ENCODE results near the gene CACNA2D1. TPM values are rescaled to one million over a fixed set of nuclear protein-coding genes. Genes with fewer than 3 reads are reported as not detected.

Gene CACNA2D1
- total RNA-seq, 1 donor: 63.5 TPM

GRCh38 chr7:82230811-82231581 lies 212.6 kb downstream of the CACNA2D1 start:
- DNase-seq (ENCODE audit: low read depth): no peak
- TF ChIP-seq, protein P1, sequence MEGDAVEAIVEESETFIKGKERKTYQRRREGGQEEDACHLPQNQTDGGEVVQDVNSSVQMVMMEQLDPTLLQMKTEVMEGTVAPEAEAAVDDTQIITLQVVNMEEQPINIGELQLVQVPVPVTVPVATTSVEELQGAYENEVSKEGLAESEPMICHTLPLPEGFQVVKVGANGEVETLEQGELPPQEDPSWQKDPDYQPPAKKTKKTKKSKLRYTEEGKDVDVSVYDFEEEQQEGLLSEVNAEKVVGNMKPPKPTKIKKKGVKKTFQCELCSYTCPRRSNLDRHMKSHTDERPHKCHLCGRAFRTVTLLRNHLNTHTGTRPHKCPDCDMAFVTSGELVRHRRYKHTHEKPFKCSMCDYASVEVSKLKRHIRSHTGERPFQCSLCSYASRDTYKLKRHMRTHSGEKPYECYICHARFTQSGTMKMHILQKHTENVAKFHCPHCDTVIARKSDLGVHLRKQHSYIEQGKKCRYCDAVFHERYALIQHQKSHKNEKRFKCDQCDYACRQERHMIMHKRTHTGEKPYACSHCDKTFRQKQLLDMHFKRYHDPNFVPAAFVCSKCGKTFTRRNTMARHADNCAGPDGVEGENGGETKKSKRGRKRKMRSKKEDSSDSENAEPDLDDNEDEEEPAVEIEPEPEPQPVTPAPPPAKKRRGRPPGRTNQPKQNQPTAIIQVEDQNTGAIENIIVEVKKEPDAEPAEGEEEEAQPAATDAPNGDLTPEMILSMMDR (IDR thresholded peaks at IDR 0.05; ENCODE audit: insufficient read depth, low read depth, low read length): no peak
- H3K4me3 ChIP-seq (ENCODE audit: low read depth, low read length): no peak overlapping the region

DNA sequence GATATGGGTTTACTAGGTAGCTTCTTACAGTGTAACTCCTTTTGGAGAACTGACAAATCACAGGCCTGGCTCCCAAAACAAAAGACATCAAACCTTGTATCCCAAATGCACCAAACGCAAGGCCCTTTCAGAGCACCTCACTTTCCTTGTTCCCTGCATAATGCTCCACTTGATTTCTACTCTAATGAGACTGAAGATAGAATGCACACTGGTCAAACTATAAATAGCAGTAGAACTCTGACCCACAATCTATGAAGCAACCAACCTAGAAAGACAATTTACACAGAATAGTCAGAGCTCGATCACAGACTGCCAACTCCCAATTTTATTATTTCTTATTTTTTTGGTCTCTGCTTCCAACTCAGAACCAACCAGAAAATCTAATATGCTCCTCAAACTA lies 214.4 kb downstream of the CACNA2D1 start:
- H3K4me3 ChIP-seq (ENCODE audit: low read depth, low read length): no peak overlapping the region
- no peak for DNase-seq (ENCODE audit: low read depth)
- TF ChIP-seq, protein P1 (IDR thresholded peaks at IDR 0.05; ENCODE audit: insufficient read depth, low read depth, low read length): no peak

- TF ChIP-seq, protein P1 (IDR thresholded peaks at IDR 0.05; ENCODE audit: insufficient read depth, low read depth, low read length): no peak
- H3K4me3 ChIP-seq (ENCODE audit: low read depth, low read length): no peak overlapping the region
- no peak for DNase-seq (ENCODE audit: low read depth)
These were observed 217.4 kb downstream of the CACNA2D1 start for GRCh38 chr7:82226191-82226590.

DNA sequence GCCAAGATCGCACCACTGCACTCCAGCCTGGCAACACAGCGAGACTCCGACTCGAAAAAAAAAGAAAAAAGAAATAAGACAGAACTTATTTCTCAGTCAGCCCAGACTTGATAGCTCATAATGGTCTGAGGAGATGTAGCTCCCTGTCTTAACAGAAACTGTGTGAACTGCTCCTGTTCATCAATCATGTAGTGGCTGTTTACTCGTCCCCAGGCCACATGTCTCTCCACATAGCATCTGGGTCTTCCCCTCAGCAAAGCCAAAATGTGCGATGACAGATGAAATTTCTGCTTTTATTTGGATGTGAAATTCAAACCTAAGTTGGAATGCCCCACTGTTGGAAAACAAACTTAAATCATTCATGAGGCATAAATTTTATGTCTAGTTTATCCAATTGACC lies 219.0 kb downstream of the CACNA2D1 start:
- no peak for DNase-seq (ENCODE audit: low read depth)
- H3K4me3 ChIP-seq (ENCODE audit: low read depth, low read length): no peak overlapping the region
- TF ChIP-seq, protein P1 (IDR thresholded peaks at IDR 0.05; ENCODE audit: insufficient read depth, low read depth, low read length): no peak

- no peak overlapping the region for H3K4me3 ChIP-seq (ENCODE audit: low read depth, low read length)
- TF ChIP-seq, protein P1 (IDR thresholded peaks at IDR 0.05; ENCODE audit: insufficient read depth, low read depth, low read length): no peak
- DNase-seq (ENCODE audit: low read depth): no peak
These were observed 220.0 kb downstream of the CACNA2D1 start for GRCh38 chr7:82223580-82223979.

- H3K4me3 ChIP-seq (ENCODE audit: low read depth, low read length): no peak overlapping the region
- no peak for DNase-seq (ENCODE audit: low read depth)
- TF ChIP-seq, protein P1 (IDR thresholded peaks at IDR 0.05; ENCODE audit: insufficient read depth, low read depth, low read length): no peak
These were observed 222.4 kb downstream of the CACNA2D1 start for GRCh38 chr7:82221152-82221674.

Measured in fibroblast of villous mesenchyme (primary cell).